ENCODE data around the gene IAH1.

- TF ChIP-seq CTCF (IDR thresholded peaks at IDR 0.05) = no peak
- TF ChIP-seq POLR2A (IDR thresholded peaks at IDR 0.05) = no peak
These were observed 11.3 kb upstream of the IAH1 start for GRCh38 chr2:9462886-9463697.
